ENCODE results near the gene SIK3.

GRCh38 chr11:116835042-116835772 is 263.0 kb downstream of the SIK3 start:
- TF ChIP-seq CTCF (IDR thresholded peaks at IDR 0.05), result no peak
- no peak for TF ChIP-seq POLR2A (IDR thresholded peaks at IDR 0.05)

All from adrenal gland (tissue), 5 donors.